CD14-positive monocyte (primary cell): ENCODE data around the gene P4HA2. TPM values are rescaled to one million over a fixed set of nuclear protein-coding genes. Genes with fewer than 3 reads are reported as not detected.

Source experiments
- DNase-seq, 3 donors: peaks; one replicate each; pipeline ENCODE4 v3.0.0-alpha.2; 2011 to 2022
- H2AFZ ChIP-seq: 2 replicates; pipeline ENCODE4 v1.6.0; 2012; ENCODE audit warnings: mild to moderate bottlenecking, low read depth, low read length, inconsistent platforms; ENCODE audit not compliant: insufficient read depth, poor library complexity, severe bottlenecking
- H3K27ac ChIP-seq, 2 donors: 1 replicate in 1 of 2; 2 replicates in 1 of 2; pipeline ENCODE4 v1.5.1; 2012 to 2013; ENCODE audit warnings: low read length in 2 of 2, control low read depth in 1 of 2, inconsistent platforms in 1 of 2, low read depth in 1 of 2, mild to moderate bottlenecking in 1 of 2
- H3K27me3 ChIP-seq, 2 donors: one replicate each; pipeline versions ENCODE4 v1.6.0 to v1.6.1; 2011 to 2013; ENCODE audit warnings: low read length in 2 of 2; ENCODE audit not compliant: control insufficient read depth in 2 of 2, insufficient read depth in 2 of 2
- H3K36me3 ChIP-seq, 2 donors: replicated peaks in 1 of 2; 1 replicate in 1 of 2; 2 replicates in 1 of 2; pipeline versions ENCODE4 v1.5.1 to v1.6.1; 2012 to 2013; ENCODE audit warnings: low read length in 2 of 2, control low read depth in 1 of 2, inconsistent platforms in 1 of 2, mild to moderate bottlenecking in 1 of 2; ENCODE audit not compliant: insufficient read depth in 2 of 2, control insufficient read depth in 1 of 2
- H3K4me1 ChIP-seq, 2 donors: 1 replicate in 1 of 2; 2 replicates in 1 of 2; pipeline versions ENCODE4 v1.5.1 to v1.6.1; 2012 to 2013; ENCODE audit warnings: low read length in 2 of 2, control low read depth in 1 of 2, inconsistent platforms in 1 of 2, mild to moderate bottlenecking in 1 of 2, moderate library complexity in 1 of 2; ENCODE audit not compliant: insufficient read depth in 2 of 2, control insufficient read depth in 1 of 2
- H3K4me2 ChIP-seq: replicated peaks from 2 replicates; pipeline ENCODE3; 2012; ENCODE audit warnings: low read length, moderate library complexity, mild to moderate bottlenecking; ENCODE audit not compliant: poor library complexity, severe bottlenecking; ENCODE audit errors: extremely low read depth
- H3K4me3 ChIP-seq, 3 experiments: fragments of 200-600 bp in 1 of 3; sonication (generic) in 1 of 3; replicated peaks in 1 of 3; 1 replicate in 2 of 3; 2 replicates in 1 of 3; pipeline ENCODE4 v1.5.1; 2011 to 2013; ENCODE audit warnings: low read length in 3 of 3, mild to moderate bottlenecking in 3 of 3, control low read depth in 2 of 3, low read depth in 2 of 3, inconsistent platforms in 1 of 3, moderate library complexity in 1 of 3
- H3K79me2 ChIP-seq: 2 replicates; pipeline ENCODE4 v1.6.0; 2012; ENCODE audit warnings: mild to moderate bottlenecking, control low read depth, inconsistent platforms, low read length, moderate library complexity; ENCODE audit not compliant: insufficient read depth
- H3K9ac ChIP-seq: 2 replicates; pipeline ENCODE4 v1.6.0; 2017; ENCODE audit warnings: low read length, mild to moderate bottlenecking; ENCODE audit not compliant: insufficient read depth, poor library complexity, severe bottlenecking
- H3K9me3 ChIP-seq, 2 donors: replicated peaks in 1 of 2; 1 replicate in 1 of 2; 2 replicates in 1 of 2; pipeline versions ENCODE4 v1.5.1 to v1.6.1; 2012 to 2013; ENCODE audit warnings: low read length in 2 of 2, control low read depth in 1 of 2; ENCODE audit not compliant: control insufficient read depth in 1 of 2, insufficient read depth in 1 of 2
- H4K20me1 ChIP-seq: 2 replicates; pipeline ENCODE4 v1.6.0; 2012; ENCODE audit warnings: mild to moderate bottlenecking, low read length, control low read depth, moderate library complexity; ENCODE audit not compliant: insufficient read depth
- H3K27ac Mint-ChIP-seq, 7 donors: one replicate each; pipeline ENCODE4 v1.8.0; 2020; ENCODE audit warnings: mild to moderate bottlenecking in 7 of 7, mixed read lengths in 7 of 7, moderate library complexity in 6 of 7, inconsistent platforms in 2 of 7
- H3K27me3 Mint-ChIP-seq, 3 donors: one replicate each; pipeline ENCODE4 v1.8.0; 2021 to 2022; ENCODE audit warnings: low read depth in 3 of 3, mild to moderate bottlenecking in 3 of 3, mixed read lengths in 3 of 3, moderate library complexity in 3 of 3, inconsistent platforms in 1 of 3
- H3K36me3 Mint-ChIP-seq, 2 donors: one replicate each; pipeline ENCODE4 v1.8.0; 2020; ENCODE audit warnings: mixed read lengths in 2 of 2, inconsistent platforms in 1 of 2, mild to moderate bottlenecking in 1 of 2
- H3K4me1 Mint-ChIP-seq: one replicate; pipeline ENCODE4 v1.8.0; 2020; ENCODE audit warnings: mild to moderate bottlenecking, mixed read lengths
- H3K4me3 Mint-ChIP-seq, 2 donors: one replicate each; pipeline ENCODE4 v1.8.0; 2020; ENCODE audit warnings: mild to moderate bottlenecking in 2 of 2, mixed read lengths in 2 of 2, moderate library complexity in 1 of 2
- H3K9me3 Mint-ChIP-seq, 7 donors: one replicate each; pipeline ENCODE4 v1.8.0; 2020 to 2022; ENCODE audit warnings: mixed read lengths in 7 of 7, mild to moderate bottlenecking in 6 of 7, moderate library complexity in 6 of 7, inconsistent platforms in 2 of 7
- WGBS: methylation state at CpG from one replicate; pipeline ENCODE4 v1.1.5; 2013; ENCODE audit warnings: missing lambda C conversion rate; ENCODE audit not compliant: insufficient coverage; 5-methylcytosine and 5-hydroxymethylcytosine counted together
- intact Hi-C, 2 donors: fragments of 100-400 bp; cut with micrococcal nuclease; formaldehyde crosslinking; loops; one replicate each; pipeline versions ENCODE4 v1.15.0 to v1.15.1; 2023
- polyA plus RNA-seq, 3 donors: library from polyadenylated mRNA; depleted of rRNA in 1 of 3; unstranded in 2 of 3; stranded (reverse) in 1 of 3; fragments of 300-500 nt in 2 of 3; fragments of >200 nt in 1 of 3; fragmentation: Illumina TruSeq in 2 of 3; gene quantifications; 1 replicate in 2 of 3; 2 replicates in 1 of 3; pipeline ENCODE4 v1.2.3, GENCODE V29; 2012 to 2021
- TF ChIP-seq, protein P1 (sequence below): fragments of 200-600 bp; IDR thresholded peaks from one replicate; pipeline ENCODE4 v1.8.0; 2022; ENCODE audit warnings: antibody characterized with exemption, mild to moderate bottlenecking

Gene P4HA2
- polyA plus RNA-seq, 3 donors: 0.12 to 0.99 (median 0.45) TPM

DNA sequence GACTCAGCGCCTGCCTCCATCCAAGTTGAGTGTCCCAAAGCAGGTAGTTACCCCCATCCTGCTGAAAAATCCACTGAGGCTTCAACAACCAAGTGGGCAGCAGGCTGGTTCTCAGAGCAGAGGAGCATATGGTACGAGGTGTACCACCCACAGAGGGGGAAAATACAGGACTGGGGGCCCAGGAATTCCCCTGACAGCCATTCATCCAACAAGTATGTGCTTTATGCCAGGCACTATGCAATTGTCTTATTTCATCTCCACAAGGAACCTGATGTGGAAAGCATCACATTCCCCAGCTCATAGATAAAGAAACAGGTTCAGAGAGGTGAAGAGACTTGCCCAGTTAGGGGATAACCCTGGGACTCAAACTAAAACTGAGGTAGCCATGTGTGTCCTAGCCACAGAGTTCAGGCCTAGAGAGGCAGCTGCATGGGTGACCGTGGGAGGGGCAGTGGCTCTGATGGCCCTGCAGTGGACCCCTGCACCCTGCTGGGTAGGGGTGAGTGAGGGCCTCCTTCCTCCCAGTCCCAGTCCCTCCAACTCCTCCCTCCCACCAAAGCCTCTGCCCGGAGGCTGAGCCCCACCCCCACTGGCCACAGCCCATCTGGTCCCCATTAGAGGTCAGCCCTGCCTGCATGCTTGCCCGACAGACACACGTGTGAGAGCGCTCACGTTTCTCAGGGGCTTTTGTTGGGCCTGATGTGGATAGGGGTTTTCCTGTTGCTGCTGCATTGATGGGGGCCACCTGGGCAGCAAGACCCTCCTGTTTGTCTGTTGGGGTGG, 41.3 kb upstream of the P4HA2 start:
- Histone ChIP-seq H3K9me3 (no peaks in the 10 kb centered on the region), H3K79me2 (no peaks in the 10 kb centered on the region), H3K9ac (no peak overlapping the region), H3K27ac (no peak overlapping the region), H4K20me1 (no peaks in the 10 kb centered on the region), H3K4me1 (peaks cover 3 to 17% of the 10 kb centered on the region in 2 donors), H3K36me3 (no peaks in the 10 kb centered on the region), H3K4me3 (no peak overlapping the region), H2AFZ (no peak overlapping the region), H3K27me3 (no peaks in the 10 kb centered on the region), H3K4me2 (no peak overlapping the region)
- Mint-ChIP-seq H3K27ac (peak overlapping the region in 1 of 7 donors; percentile 26), H3K9me3 (no peaks in the 10 kb centered on the region), H3K27me3 (peaks cover 10 to 18% (median 15%) of the 10 kb centered on the region in 3 donors), H3K36me3 (no peaks in the 10 kb centered on the region), H3K4me1 (peaks cover 21% of the 10 kb centered on the region), H3K4me3 (no peak overlapping the region)
- 95% methylated on average over 6 of the region's 8 CpGs for WGBS
- DNase-seq: no peak
- TF ChIP-seq, protein P1, sequence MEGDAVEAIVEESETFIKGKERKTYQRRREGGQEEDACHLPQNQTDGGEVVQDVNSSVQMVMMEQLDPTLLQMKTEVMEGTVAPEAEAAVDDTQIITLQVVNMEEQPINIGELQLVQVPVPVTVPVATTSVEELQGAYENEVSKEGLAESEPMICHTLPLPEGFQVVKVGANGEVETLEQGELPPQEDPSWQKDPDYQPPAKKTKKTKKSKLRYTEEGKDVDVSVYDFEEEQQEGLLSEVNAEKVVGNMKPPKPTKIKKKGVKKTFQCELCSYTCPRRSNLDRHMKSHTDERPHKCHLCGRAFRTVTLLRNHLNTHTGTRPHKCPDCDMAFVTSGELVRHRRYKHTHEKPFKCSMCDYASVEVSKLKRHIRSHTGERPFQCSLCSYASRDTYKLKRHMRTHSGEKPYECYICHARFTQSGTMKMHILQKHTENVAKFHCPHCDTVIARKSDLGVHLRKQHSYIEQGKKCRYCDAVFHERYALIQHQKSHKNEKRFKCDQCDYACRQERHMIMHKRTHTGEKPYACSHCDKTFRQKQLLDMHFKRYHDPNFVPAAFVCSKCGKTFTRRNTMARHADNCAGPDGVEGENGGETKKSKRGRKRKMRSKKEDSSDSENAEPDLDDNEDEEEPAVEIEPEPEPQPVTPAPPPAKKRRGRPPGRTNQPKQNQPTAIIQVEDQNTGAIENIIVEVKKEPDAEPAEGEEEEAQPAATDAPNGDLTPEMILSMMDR: no peak
- intact Hi-C loops: no loop called here

DNA sequence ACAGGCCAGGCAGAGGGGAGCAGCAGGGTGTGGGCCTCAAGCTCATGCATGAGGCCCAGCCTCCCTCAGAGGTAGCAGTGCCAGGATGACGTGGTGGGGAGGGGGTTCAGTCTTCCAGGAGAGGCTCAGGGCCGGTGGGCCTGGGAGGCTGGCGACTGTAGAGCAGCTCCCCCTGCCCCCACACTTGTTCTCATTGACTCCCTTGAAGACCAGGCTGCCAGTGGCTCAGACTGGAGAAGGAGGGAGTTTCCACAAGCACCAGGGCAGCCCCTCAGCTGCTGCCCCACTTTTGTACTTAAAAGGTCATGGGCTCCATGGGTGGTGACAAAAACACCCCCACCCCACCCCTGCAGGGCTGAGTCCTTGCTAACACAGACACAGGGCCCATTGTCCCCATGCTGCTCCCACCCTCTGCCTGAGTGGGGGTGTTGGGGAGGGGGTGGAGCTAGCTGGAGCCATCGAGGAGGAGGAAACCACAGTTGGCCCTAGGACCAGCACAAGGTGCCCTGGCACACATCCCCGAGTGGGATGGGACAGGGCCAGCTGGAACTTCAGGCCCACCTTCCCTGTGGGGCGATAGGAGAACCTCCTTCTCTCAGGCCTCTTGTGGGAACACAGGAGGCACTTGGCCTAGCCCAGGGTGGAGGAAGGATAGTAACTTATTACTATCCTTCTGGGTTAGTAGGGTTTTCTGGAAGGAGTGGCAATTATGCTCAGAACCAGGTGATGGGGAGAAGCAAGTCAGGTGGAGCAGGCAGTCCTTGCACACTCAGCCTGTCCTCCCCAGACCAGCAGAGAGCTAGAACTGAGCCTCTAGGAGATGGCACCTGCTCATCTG, 40.5 kb upstream of the P4HA2 start:
- H3K4me2 ChIP-seq: no peak overlapping the region
- no peak overlapping the region for H3K27ac Mint-ChIP-seq
- H3K4me1 Mint-ChIP-seq: peaks cover 19% of the 10 kb centered on the region
- peaks cover 3 to 17% of the 10 kb centered on the region in 2 donors for H3K4me1 ChIP-seq
- H3K79me2 ChIP-seq: no peaks in the 10 kb centered on the region
- no peaks in the 10 kb centered on the region for H3K9me3 Mint-ChIP-seq
- no peaks in the 10 kb centered on the region for H3K27me3 ChIP-seq
- H2AFZ ChIP-seq: no peak overlapping the region
- H4K20me1 ChIP-seq: no peaks in the 10 kb centered on the region
- H3K9ac ChIP-seq: no peak overlapping the region
- no peaks in the 10 kb centered on the region for H3K36me3 ChIP-seq
- intact Hi-C loops: no loop called here
- TF ChIP-seq, protein P1: no peak
- H3K36me3 Mint-ChIP-seq: no peaks in the 10 kb centered on the region
- no peak overlapping the region for H3K27ac ChIP-seq
- no peak overlapping the region for H3K4me3 Mint-ChIP-seq
- 51% methylated on average over 3 of the region's 6 CpGs for WGBS
- H3K4me3 ChIP-seq: no peak overlapping the region
- DNase-seq: no peak
- peaks cover 10 to 18% (median 15%) of the 10 kb centered on the region in 3 donors for H3K27me3 Mint-ChIP-seq
- no peaks in the 10 kb centered on the region for H3K9me3 ChIP-seq
